ENCODE measurements around the gene ZC2HC1B.
"Not testable (repeated sequence)": the region's sequence is repeated elsewhere in the genome, so short reads cannot be mapped to it uniquely, and the experiment has no call there.

The ZC2HC1B gene

DNA sequence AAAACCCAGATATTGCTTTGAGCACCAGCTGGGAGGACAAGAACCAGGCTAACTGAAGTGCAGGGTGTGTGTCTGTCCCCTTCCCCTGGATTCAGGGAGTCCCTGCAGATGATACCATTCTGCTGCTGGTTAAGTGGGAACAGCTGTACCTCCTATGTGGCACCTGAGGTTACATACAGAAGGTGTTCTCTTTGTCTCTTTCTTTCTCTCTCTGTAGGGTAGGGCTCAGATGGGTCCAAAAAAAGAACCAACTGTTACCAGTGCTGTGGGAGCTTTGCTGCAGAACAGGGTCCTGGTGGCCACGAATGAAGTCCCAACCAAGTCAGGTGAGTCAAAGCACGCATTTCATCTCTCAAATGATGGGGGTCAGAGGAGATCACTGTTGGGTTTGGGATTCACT lies 38.6 kb downstream of the ZC2HC1B start:
- no peak for DNase-seq
- intact Hi-C loops (cut with DNase I): no loop called here

DNA sequence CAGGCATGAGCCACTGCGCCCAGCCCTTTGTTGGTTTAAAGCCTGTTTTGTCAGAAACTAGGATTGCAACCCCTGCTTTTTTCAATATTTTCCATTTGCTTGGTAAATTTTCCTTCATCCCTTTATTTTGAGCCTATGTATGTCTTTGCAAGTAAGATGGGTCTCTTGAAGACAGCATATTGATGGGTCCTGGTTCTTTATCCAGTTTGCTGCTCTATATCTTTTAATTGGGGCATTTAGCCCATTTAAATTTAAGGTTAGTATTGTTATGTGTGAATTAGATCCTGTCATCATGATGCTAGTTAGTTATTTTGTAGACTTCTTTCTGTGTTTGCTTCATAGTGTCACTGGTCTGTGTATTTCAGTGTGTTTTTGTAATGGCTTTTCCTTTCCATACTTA lies 46.8 kb downstream of the ZC2HC1B start:
- intact Hi-C loops (cut with DNase I): no loop called here
- no peak for DNase-seq

DNA sequence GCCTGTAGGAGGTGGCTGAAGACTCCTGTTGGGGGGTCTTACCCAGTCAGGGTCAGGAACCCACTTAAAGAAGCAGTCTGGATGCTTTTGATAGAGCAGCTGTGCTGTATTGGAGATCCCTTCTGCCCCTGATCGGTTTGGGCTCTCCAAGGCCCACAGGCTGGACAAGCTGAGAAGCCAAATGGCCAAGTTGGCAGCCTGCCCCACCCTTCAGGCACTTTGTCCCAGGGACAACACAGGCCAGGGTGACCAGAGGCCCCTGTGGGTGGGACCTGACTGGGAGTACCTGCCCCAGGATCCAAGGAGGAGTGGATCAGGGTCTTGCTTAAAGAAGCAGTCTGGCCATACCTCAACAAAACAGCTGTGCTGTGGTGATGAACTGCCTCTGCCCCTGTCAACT lies 48.4 kb downstream of the ZC2HC1B start:
- intact Hi-C loops (cut with DNase I): no loop called here
- DNase-seq: no peak

DNA sequence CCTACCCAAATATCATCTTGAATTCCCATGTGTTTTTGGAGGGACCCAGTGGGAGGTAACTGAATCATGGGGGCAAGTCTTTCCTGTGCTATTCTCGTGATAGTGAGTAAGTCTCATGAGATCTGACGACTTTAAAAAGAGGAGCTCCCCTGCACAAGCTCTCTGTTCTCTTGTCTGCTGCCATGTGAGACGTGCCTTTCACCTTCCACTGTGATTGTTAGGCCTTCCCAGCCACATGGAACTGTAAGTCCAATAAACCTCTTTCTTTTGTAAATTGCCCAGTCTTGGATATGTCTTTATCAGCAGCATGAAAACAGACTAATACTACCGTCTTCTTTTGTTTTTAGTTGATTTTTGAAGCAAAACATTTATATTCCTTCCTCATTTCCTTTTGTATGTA lies 52.8 kb downstream of the ZC2HC1B start:
- intact Hi-C loops (cut with DNase I); DNase-seq: not testable (repeated sequence)

GRCh38 chr6:143928853-143929252 lies 64.6 kb downstream of the ZC2HC1B start:
- intact Hi-C loops (cut with DNase I): no loop called here
- DNase-seq: no peak

- DNase-seq: no peak
- intact Hi-C loops (cut with DNase I): no loop called here
These were observed 65.7 kb downstream of the ZC2HC1B start for GRCh38 chr6:143929975-143930374.

DNA sequence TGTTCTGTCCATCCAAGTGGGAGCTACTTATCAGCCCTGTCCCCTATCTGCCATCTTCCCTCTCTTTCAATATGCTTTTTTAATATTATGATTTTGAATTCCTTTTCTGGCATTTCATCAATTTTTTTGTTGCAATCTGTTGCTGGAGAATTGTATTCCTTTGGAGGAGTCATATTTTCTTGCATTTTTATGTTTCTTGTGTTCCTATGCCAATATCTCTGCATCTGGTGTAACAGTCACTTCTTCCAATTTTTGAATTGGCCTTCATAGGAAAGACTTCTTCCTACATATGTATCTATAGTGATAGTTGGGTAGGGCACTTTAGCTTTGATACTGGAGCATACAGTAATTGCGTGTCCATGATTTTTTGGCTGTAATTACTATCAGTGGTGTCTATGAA lies 70.1 kb downstream of the ZC2HC1B start:
- intact Hi-C loops (cut with DNase I): no loop called here
- no peak for DNase-seq

GRCh38 chr6:143934867-143935266 lies 70.6 kb downstream of the ZC2HC1B start:
- DNase-seq: no peak
- intact Hi-C loops (cut with DNase I): no loop called here

DNA sequence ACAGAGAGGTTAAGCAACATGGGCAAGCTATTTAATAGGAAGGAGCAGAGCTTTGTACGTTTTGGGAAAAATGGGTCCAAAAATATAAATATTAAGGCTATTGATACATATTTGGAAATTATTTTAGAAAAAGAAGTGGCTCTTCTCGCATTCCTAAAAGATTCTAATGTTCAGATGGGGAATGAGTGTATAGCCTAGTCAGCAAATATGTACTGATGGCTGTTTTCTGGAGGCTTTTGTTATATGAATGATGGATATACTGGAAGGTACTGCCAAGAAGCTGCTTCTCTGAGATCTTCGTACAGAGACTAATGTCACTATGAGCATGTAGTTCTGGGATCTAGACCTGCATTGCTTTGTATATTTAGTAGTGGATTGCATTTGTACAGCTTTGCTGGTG lies 72.1 kb downstream of the ZC2HC1B start:
- no peak for DNase-seq
- intact Hi-C loops (cut with DNase I): no loop called here

DNA sequence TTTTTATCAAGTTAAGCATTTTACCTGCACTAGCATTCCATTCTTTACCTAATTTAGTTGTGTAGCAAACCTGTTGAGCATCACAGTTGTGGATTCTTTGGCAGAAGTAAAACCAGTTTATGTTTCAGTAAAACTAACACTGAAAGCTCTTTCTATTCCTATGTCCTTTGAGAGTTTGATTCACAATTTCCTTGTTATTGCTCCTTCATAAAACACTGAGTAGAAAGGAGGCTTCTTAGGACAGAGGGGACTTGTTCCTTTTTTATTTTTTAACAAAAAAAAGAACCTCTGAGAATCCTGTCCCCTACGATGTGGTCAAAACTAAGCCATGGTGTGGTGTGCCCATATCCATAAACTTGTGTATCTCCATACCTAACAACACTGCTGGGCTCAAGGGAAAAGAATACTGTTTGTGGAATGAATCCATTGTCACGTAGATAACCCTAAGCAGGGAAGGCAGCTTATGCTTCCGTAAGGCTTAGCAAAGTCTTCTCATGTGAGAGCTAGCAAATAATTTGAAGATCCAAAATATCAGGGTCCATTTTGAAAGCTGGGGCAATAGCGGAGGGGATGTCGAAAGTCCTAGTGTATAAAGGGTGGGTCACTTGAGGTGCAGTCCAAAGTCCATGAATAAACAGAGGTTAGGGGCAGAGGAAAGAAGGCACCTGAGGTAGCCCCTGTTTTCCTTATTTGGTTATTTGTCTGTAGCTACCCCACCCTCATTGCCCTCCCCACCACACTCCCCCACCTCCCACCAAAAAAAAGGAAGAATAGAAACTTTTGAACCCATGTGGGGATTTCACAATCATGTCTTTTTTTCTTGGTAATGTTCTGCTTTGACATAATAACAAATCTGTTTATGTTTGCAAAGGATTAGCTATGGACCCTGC lies 72.7 kb downstream of the ZC2HC1B start:
- no peak for DNase-seq
- intact Hi-C loops (cut with DNase I): no loop called here

GRCh38 chr6:143937668-143937970 lies 73.3 kb downstream of the ZC2HC1B start:
- DNase-seq: no peak
- intact Hi-C loops (cut with DNase I): no loop called here

DNA sequence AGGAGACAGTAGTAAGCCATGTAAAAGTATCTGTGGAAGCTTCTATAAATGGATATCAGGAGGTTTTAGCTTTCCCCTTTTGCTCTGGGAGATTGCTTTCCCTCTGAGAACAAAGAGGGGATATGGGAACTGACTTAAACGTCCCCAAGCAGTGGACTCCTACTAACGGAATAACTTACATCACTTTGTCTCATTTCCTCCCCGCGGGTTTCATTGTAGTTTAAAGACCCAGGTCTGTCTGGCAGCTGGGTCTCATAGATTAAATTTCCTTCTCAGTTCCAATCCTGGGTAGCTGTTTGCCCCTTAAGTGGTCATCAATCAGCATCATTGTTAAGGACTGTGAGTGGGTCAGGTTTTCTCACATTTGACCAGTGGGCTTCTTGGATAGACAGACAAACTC lies 75.1 kb downstream of the ZC2HC1B start:
- intact Hi-C loops (cut with DNase I): no loop called here
- DNase-seq: no peak

- DNase-seq: peak in 5 of 42 donors; percentile 7 to 14 (median 10)
- intact Hi-C loops (cut with DNase I): no loop called here
These were observed 75.8 kb downstream of the ZC2HC1B start for GRCh38 chr6:143940011-143940597.

- intact Hi-C loops (cut with DNase I): no loop called here
These were observed 77.8 kb downstream of the ZC2HC1B start for GRCh38 chr6:143941852-143942627.

GRCh38 chr6:143948208-143948607 lies 83.9 kb downstream of the ZC2HC1B start:
- no peak for DNase-seq
- intact Hi-C loops (cut with DNase I): no loop called here

More at GRCh38 chr6:143941852-143942627, 77.8 kb downstream of the ZC2HC1B start:
- peak in 39 of 42 donors; percentile 10 to 67 (median 40) for DNase-seq

GRCh38 chr6:143949535-143949934 lies 85.3 kb downstream of the ZC2HC1B start:
- intact Hi-C loops (cut with DNase I): no loop called here

GRCh38 chr6:143949962-143950361 lies 85.7 kb downstream of the ZC2HC1B start:
- intact Hi-C loops (cut with DNase I): no loop called here
- DNase-seq: no peak

More at GRCh38 chr6:143949535-143949934, 85.3 kb downstream of the ZC2HC1B start:
- no peak for DNase-seq

DNA sequence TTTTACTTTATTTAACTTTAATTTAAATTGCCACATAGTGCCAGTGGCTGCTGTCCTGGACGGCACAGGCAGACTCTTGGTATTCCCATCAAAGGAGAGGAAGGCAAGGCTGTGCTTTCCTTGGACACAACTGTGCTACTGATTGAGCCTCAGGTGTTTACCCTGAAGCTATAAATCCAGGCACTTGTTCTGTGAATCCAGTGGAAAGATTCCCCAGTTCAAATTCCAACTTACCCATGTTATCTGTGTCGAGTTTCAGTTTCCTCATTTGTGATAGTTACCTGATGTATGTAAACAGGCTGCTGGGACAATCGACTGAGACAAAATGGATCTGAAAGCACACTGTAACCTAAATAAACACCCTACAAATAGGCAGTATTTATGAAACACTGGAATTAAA lies 86.6 kb downstream of the ZC2HC1B start:
- no peak for DNase-seq
- intact Hi-C loops (cut with DNase I): no loop called here

DNA sequence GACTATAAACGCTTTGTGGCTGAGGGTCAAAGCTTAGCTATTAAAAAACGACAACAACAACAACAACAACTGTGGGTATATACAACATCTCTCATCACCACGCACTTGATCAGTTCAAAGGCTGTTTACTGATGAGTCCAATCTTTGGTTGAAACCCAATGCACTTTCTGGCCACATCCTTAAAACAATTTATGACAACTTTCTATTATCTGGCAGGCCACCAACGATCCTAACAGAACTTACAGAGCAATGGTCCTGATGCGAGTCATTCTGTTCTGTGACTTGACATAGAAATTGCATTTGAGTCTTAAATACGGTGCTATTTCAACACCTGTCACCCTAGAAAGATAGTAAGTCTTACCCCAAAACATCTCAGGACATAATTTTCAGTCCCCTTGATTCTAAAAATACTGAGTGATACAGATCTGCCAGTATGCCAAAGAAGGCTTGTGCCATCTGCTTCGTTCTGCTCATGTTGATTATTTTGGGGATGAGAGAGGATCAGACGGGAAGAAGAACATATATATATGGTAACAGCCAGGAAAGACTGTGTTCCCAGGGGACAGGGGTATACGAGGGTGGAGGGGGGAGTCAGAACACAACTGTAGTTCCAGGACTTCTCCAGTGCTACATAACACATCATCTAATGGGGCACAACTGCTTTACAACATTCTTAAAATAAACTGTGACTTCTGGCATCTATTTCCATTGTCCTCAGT lies 87.9 kb downstream of the ZC2HC1B start:
- no peak for DNase-seq
- intact Hi-C loops (cut with DNase I): no loop called here
